ENCODE data around the gene RIC8A. TPM values are rescaled to one million over a fixed set of nuclear protein-coding genes. Genes with fewer than 3 reads are reported as not detected.

Gene RIC8A
- total and polyA plus RNA-seq, 2 donors from 2014 or later: 52.3 to 92.1 TPM

DNA sequence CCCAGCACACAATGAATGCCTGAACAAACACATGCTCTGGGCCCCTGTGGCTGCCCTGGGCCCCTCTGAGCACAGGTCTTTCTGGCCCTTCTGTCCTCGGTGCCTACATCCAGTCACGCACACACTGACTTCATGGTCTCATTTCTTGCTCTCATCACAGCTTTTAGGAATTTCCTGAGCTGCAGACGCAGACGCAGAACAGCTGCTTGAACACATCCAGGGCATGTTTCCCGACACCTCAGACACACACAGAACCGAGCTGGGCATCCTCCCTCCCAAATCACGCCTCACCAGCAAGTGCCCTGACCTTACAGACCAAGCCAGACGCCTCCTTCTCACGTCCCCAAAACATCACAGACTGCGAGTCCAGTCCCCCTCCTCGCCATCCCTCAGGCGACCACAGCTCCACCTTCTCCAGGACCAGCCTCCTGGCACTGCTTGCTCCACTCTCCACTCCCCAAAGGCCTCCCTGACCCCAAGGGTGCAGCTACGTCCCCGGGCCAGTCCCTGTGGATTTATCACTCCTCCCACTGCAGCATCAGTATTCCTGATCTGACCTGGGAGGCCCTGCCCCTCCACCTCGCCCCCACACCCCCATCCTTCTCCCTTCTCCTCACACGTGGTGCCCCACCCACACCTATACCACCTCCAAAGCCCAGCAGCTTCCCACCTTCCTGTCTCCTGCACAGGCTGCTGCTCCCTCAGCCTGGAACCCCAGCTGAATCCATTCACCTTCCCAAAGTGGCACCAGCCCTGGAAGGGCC is 15.7 kb downstream of the RIC8A start:
- H3K9me3 ChIP-seq (ENCODE audit: control insufficient read depth in 2 of 3, insufficient read depth in 1 of 3, low read length in 3 of 3): no peaks in the 10 kb centered on the region
- no peaks in the 10 kb centered on the region for H3K27me3 ChIP-seq (ENCODE audit: control insufficient read depth, insufficient read depth, low read length)
- H3K4me3 ChIP-seq (ENCODE audit: low read length in 3 of 3): no peak overlapping the region
- no peaks in the 10 kb centered on the region for H3K4me1 ChIP-seq (ENCODE audit: control insufficient read depth in 2 of 3, insufficient read depth in 2 of 3, low read depth in 1 of 3, low read length in 3 of 3)
- DNase-seq: peak in 1 of 5 donors; percentile 45
- peaks cover 3 to 13% (median 12%) of the 10 kb centered on the region in 3 donors for H3K36me3 ChIP-seq (ENCODE audit: control insufficient read depth in 2 of 3, insufficient read depth in 3 of 3, low read length in 3 of 3)
- intact Hi-C loops (cut with DNase I): no loop called here
- H3K9ac ChIP-seq (ENCODE audit: low read length in 3 of 3): no peak overlapping the region
- H3K27ac ChIP-seq (ENCODE audit: low read depth in 2 of 2, low read length in 2 of 2): no peak overlapping the region
- FAIRE-seq: no peak
- TF ChIP-seq, protein P1, sequence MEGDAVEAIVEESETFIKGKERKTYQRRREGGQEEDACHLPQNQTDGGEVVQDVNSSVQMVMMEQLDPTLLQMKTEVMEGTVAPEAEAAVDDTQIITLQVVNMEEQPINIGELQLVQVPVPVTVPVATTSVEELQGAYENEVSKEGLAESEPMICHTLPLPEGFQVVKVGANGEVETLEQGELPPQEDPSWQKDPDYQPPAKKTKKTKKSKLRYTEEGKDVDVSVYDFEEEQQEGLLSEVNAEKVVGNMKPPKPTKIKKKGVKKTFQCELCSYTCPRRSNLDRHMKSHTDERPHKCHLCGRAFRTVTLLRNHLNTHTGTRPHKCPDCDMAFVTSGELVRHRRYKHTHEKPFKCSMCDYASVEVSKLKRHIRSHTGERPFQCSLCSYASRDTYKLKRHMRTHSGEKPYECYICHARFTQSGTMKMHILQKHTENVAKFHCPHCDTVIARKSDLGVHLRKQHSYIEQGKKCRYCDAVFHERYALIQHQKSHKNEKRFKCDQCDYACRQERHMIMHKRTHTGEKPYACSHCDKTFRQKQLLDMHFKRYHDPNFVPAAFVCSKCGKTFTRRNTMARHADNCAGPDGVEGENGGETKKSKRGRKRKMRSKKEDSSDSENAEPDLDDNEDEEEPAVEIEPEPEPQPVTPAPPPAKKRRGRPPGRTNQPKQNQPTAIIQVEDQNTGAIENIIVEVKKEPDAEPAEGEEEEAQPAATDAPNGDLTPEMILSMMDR (IDR thresholded peaks at IDR 0.05; ENCODE audit: borderline replicate concordance, extremely low read depth, insufficient read depth): no peak

DNA sequence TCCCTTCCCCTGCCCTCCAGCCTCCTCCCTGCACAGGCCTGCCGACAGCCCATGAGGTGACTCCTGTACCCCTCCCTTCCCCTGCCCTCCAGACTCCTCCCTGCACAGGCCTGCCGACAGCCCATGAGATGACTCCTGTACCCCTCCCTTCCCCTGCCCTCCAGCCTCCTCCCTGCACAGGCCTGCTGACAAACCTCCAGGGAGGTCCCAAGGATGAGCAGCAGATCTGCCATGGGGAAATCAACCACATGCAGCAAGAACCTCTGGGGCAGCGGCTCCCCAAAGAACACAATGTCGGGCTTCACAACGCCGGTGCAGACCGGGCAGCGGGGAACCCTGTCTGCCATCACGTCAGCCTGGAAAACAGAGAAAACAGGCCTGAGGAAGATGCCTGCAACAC is 16.4 kb downstream of the RIC8A start:
- Histone ChIP-seq H3K4me3 (ENCODE audit: low read length in 3 of 3) (no peak overlapping the region), H3K4me1 (ENCODE audit: control insufficient read depth in 2 of 3, insufficient read depth in 2 of 3, low read depth in 1 of 3, low read length in 3 of 3) (no peaks in the 10 kb centered on the region), H3K9me3 (ENCODE audit: control insufficient read depth in 2 of 3, insufficient read depth in 1 of 3, low read length in 3 of 3) (no peaks in the 10 kb centered on the region), H3K27me3 (ENCODE audit: control insufficient read depth, insufficient read depth, low read length) (no peaks in the 10 kb centered on the region), H3K36me3 (ENCODE audit: control insufficient read depth in 2 of 3, insufficient read depth in 3 of 3, low read length in 3 of 3) (peaks cover 3 to 11% (median 9%) of the 10 kb centered on the region in 3 donors), H3K9ac (ENCODE audit: low read length in 3 of 3) (no peak overlapping the region), H3K27ac (ENCODE audit: low read depth in 2 of 2, low read length in 2 of 2) (no peak overlapping the region)
- no peak for FAIRE-seq
- TF ChIP-seq, protein P1 (IDR thresholded peaks at IDR 0.05; ENCODE audit: borderline replicate concordance, extremely low read depth, insufficient read depth): no peak
- intact Hi-C loops (cut with DNase I): no loop called here
- DNase-seq: peak in 1 of 5 donors; percentile 14

DNA sequence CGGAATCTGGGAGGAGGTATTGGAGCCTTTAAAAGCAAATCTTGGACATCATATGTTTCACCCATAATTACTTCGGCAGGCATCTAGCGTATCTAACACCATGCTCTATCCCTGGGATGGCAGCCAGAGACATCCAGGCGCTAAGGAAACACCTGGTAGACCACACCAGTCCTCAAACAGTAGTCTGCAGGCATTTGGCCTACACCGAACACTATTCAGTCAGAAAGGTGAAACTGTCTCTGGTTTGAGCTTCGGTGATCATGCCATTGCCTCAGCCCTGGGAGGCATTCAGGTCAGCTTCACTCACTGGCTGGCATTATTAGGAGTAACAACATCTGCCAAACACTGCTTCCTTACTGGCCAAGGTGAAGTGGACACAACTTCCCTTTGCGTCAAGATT is 16.9 kb downstream of the RIC8A start:
- H3K27me3 ChIP-seq (ENCODE audit: control insufficient read depth, insufficient read depth, low read length): no peaks in the 10 kb centered on the region
- no peak overlapping the region for H3K27ac ChIP-seq (ENCODE audit: low read depth in 2 of 2, low read length in 2 of 2)
- intact Hi-C loops (cut with DNase I): no loop called here
- FAIRE-seq: no peak
- no peaks in the 10 kb centered on the region for H3K4me1 ChIP-seq (ENCODE audit: control insufficient read depth in 2 of 3, insufficient read depth in 2 of 3, low read depth in 1 of 3, low read length in 3 of 3)
- TF ChIP-seq, protein P1 (IDR thresholded peaks at IDR 0.05; ENCODE audit: borderline replicate concordance, extremely low read depth, insufficient read depth): no peak
- H3K9me3 ChIP-seq (ENCODE audit: control insufficient read depth in 2 of 3, insufficient read depth in 1 of 3, low read length in 3 of 3): no peaks in the 10 kb centered on the region
- no peak overlapping the region for H3K9ac ChIP-seq (ENCODE audit: low read length in 3 of 3)
- H3K4me3 ChIP-seq (ENCODE audit: low read length in 3 of 3): no peak overlapping the region
- peaks cover 3 to 9% (median 9%) of the 10 kb centered on the region in 3 donors for H3K36me3 ChIP-seq (ENCODE audit: control insufficient read depth in 2 of 3, insufficient read depth in 3 of 3, low read length in 3 of 3)
- peak in 1 of 5 donors; percentile 3 for DNase-seq

All from kidney (tissue), 14 donors.